HL-60 (cell line): ENCODE results near the gene NTSR2.
A peak's percentile ranks its signal among the peaks of the same experiment; 100 is the strongest.

ENCODE experiments used
- DNase-seq, 2 experiments: peaks; one replicate each; pipeline ENCODE4 v3.0.0-alpha.2; 2010 to 2020; ENCODE audit warnings: low read depth in 1 of 2, low spot score in 1 of 2
- H3K27ac ChIP-seq: fragments of 250-450 bp; sonication (Bioruptor Pico); replicated peaks from 2 replicates; pipeline ENCODE4 v1.5.1; 2020; ENCODE audit warnings: mild to moderate bottlenecking, moderate library complexity
- H3K27me3 ChIP-seq: fragments of 250-450 bp; sonication (Bioruptor Pico); 2 replicates; pipeline ENCODE4 v1.5.1; 2021; ENCODE audit warnings: mild to moderate bottlenecking, moderate library complexity; ENCODE audit not compliant: insufficient read depth, poor library complexity, severe bottlenecking
- H3K4me3 ChIP-seq: replicated peaks from 2 replicates; pipeline ENCODE4 v1.5.1; 2011; ENCODE audit warnings: mild to moderate bottlenecking, control low read depth, low read length; ENCODE audit not compliant: insufficient read depth
- GABPA ChIP-seq: IDR thresholded peaks from 2 replicates; pipeline ENCODE4 v1.6.1; 2012; ENCODE audit warnings: low read depth
- POLR2AphosphoS5 ChIP-seq: IDR thresholded peaks from 2 replicates; pipeline ENCODE4 v1.6.1; 2012; ENCODE audit warnings: low read depth
- SPI1 ChIP-seq: IDR thresholded peaks from 2 replicates; pipeline ENCODE4 v1.6.1; 2012; ENCODE audit warnings: low read depth, mild to moderate bottlenecking, borderline replicate concordance
- TF ChIP-seq, protein P1 (sequence below): IDR thresholded peaks from 2 replicates; pipeline ENCODE4 v1.6.1; 2012; ENCODE audit warnings: low read depth; ENCODE audit not compliant: insufficient replicate concordance
- TF ChIP-seq, protein P2 (sequence below): IDR thresholded peaks from one replicate; pipeline ENCODE4 v1.5.1; 2011; ENCODE audit warnings: low read length, control low read depth, inconsistent platforms; ENCODE audit not compliant: insufficient read depth

The NTSR2 gene

DNA sequence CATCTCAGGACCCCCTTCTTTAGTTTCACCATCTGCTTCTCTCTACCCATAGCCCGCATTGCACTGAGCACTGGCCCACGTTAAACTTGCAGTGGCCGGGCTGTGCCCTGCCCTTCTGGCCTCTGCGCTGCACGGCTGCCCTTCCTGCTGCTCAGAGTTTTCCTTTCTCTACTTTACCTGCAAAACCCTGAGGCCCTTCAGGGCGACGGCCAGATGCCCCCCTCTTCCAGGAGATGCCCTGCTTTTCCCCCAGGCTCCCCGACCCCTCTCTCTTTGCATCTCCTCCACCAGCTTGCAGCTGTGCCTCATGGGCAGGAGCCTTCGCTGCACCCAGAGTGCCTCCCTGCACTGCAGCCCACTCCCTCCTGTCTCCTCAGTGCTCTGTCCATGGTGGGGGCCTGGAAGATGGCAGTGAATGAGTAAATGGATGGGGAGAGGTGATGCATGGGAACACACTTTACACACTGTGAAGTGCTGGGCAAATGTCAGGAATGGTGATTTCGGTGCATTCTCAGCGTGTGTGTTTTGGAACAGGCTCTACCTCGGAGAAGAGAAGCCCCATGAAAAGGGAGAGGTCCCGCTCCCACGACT, 53.8 kb downstream of the NTSR2 start:
- Histone ChIP-seq H3K27me3 (no peaks in the 10 kb centered on the region), H3K27ac (no peak overlapping the region), H3K4me3 (no peak overlapping the region)
- TF ChIP-seq SPI1, result no peak
- TF ChIP-seq, protein P1, sequence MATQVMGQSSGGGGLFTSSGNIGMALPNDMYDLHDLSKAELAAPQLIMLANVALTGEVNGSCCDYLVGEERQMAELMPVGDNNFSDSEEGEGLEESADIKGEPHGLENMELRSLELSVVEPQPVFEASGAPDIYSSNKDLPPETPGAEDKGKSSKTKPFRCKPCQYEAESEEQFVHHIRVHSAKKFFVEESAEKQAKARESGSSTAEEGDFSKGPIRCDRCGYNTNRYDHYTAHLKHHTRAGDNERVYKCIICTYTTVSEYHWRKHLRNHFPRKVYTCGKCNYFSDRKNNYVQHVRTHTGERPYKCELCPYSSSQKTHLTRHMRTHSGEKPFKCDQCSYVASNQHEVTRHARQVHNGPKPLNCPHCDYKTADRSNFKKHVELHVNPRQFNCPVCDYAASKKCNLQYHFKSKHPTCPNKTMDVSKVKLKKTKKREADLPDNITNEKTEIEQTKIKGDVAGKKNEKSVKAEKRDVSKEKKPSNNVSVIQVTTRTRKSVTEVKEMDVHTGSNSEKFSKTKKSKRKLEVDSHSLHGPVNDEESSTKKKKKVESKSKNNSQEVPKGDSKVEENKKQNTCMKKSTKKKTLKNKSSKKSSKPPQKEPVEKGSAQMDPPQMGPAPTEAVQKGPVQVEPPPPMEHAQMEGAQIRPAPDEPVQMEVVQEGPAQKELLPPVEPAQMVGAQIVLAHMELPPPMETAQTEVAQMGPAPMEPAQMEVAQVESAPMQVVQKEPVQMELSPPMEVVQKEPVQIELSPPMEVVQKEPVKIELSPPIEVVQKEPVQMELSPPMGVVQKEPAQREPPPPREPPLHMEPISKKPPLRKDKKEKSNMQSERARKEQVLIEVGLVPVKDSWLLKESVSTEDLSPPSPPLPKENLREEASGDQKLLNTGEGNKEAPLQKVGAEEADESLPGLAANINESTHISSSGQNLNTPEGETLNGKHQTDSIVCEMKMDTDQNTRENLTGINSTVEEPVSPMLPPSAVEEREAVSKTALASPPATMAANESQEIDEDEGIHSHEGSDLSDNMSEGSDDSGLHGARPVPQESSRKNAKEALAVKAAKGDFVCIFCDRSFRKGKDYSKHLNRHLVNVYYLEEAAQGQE, result peak; percentile 72
- no peak for TF ChIP-seq GABPA
- TF ChIP-seq, protein P2, sequence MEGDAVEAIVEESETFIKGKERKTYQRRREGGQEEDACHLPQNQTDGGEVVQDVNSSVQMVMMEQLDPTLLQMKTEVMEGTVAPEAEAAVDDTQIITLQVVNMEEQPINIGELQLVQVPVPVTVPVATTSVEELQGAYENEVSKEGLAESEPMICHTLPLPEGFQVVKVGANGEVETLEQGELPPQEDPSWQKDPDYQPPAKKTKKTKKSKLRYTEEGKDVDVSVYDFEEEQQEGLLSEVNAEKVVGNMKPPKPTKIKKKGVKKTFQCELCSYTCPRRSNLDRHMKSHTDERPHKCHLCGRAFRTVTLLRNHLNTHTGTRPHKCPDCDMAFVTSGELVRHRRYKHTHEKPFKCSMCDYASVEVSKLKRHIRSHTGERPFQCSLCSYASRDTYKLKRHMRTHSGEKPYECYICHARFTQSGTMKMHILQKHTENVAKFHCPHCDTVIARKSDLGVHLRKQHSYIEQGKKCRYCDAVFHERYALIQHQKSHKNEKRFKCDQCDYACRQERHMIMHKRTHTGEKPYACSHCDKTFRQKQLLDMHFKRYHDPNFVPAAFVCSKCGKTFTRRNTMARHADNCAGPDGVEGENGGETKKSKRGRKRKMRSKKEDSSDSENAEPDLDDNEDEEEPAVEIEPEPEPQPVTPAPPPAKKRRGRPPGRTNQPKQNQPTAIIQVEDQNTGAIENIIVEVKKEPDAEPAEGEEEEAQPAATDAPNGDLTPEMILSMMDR, result no peak
- no peak for DNase-seq

DNA sequence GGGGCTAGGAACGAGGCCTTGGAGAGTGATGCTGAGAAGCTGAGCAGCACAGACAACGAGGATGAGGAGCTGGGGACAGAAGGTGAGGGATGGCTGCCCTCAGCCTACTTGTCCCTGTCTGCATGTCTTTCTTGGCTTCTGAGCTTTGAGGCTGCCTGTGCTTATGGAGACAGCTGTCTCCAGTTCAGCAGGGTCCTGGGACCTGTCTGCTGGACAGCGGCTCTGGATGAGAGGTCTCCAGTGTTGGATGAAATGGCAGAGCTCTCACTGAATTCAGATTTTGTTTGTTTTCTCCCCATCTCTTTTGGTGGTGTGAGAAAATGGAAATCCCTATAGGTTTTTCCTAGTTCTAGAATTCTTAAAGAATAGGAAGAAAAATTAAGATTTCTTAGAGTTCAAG, 54.8 kb downstream of the NTSR2 start:
- DNase-seq, result no peak
- Histone ChIP-seq H3K4me3 (no peak overlapping the region), H3K27ac (no peak overlapping the region), H3K27me3 (no peaks in the 10 kb centered on the region)
- TF ChIP-seq GABPA, result no peak
- TF ChIP-seq, protein P1, result peak; percentile 57

DNA sequence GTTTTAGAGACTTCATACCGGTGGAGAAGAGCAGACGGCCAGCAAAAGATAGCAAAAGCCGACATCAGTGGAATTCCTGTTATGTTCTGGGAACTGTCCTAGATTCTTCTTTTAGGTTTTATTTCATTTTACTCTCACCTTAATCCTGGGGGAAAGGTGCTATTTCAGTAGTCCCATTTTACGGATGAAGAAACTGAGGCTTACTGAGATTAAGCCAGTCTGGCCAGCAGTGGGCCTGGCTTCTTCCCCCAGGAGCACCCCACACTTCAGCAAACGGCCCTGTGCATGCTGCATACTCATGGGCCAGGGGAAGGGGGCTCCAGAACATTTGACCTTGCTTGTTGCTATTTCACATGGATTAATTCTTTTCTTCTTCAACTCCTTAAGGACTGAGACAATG, 56.7 kb downstream of the NTSR2 start:
- Histone ChIP-seq H3K27ac (no peak overlapping the region), H3K27me3 (no peaks in the 10 kb centered on the region), H3K4me3 (no peak overlapping the region)
- TF ChIP-seq POLR2AphosphoS5 (no peak), GABPA (no peak), SPI1 (no peak)
- TF ChIP-seq, protein P1, result no peak
- TF ChIP-seq, protein P2, result no peak
- no peak for DNase-seq
